ENCODE measurements around the gene NFKBIE. TPM values are rescaled to one million over a fixed set of nuclear protein-coding genes. Genes with fewer than 3 reads are reported as not detected.

NFKBIE gene
- total and polyA plus RNA-seq, 9 of the 15 experiments (the other 6 are each of a cell fraction or from before 2014, with no cell fraction given): 2.1 to 16.4 (median 11.7) TPM

GRCh38 chr6:44221291-44221960 is 43.9 kb downstream of the NFKBIE start (continued):
- TF ChIP-seq JUND (IDR thresholded peaks at IDR 0.05; ENCODE audit: borderline replicate concordance, low read depth, low read length): 0 out of 2 replicates have a peak, but pooled peaks have one; percentile 21
- peak; percentile 42; the same call in 1 of the 3 replicates for TF ChIP-seq JUND (tag; IDR thresholded peaks at IDR 0.05; ENCODE audit: borderline replicate concordance, low read depth, low read length)
- TF ChIP-seq ZC3H11A (IDR thresholded peaks at IDR 0.05; ENCODE audit: low read depth, low read length): 0 out of 2 replicates have a peak, but pooled peaks have one; percentile 11
- peak; percentile 25 for TF ChIP-seq ZFP36 (IDR thresholded peaks at IDR 0.05; ENCODE audit: low read depth, low read length, partially characterized antibody)
- peak; percentile 20; the same call in 1 of the 2 replicates for TF ChIP-seq CXXC5 (CRISPR knock-in tag; IDR thresholded peaks at IDR 0.05)
- TF ChIP-seq, protein P1, sequence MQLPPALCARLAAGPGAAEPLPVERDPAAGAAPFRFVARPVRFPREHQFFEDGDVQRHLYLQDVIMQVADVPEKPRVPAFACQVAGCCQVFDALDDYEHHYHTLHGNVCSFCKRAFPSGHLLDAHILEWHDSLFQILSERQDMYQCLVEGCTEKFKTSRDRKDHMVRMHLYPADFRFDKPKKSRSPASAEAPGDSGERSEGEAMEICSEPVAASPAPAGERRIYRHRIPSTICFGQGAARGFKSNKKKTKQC (CRISPR knock-in tag; IDR thresholded peaks at IDR 0.05): peak; percentile 78; the same call in 1 of the 2 replicates
- no peak for TF ChIP-seq RERE (CRISPR knock-in tag; IDR thresholded peaks at IDR 0.05; ENCODE audit: borderline replicate concordance)
- no peak for TF ChIP-seq ZZZ3 (IDR thresholded peaks at IDR 0.05)
- TF ChIP-seq SMC3 (conservative IDR thresholded peaks at IDR 0.05; ENCODE audit: insufficient read depth, low read depth, low read length): peak; percentile 60
- TF ChIP-seq, protein P2, sequence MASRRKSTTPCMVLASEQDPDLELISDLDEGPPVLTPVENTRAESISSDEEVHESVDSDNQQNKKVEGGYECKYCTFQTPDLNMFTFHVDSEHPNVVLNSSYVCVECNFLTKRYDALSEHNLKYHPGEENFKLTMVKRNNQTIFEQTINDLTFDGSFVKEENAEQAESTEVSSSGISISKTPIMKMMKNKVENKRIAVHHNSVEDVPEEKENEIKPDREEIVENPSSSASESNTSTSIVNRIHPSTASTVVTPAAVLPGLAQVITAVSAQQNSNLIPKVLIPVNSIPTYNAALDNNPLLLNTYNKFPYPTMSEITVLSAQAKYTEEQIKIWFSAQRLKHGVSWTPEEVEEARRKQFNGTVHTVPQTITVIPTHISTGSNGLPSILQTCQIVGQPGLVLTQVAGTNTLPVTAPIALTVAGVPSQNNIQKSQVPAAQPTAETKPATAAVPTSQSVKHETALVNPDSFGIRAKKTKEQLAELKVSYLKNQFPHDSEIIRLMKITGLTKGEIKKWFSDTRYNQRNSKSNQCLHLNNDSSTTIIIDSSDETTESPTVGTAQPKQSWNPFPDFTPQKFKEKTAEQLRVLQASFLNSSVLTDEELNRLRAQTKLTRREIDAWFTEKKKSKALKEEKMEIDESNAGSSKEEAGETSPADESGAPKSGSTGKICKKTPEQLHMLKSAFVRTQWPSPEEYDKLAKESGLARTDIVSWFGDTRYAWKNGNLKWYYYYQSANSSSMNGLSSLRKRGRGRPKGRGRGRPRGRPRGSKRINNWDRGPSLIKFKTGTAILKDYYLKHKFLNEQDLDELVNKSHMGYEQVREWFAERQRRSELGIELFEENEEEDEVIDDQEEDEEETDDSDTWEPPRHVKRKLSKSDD (conservative IDR thresholded peaks at IDR 0.05; ENCODE audit: low read length): 0 out of 2 replicates have a peak, but pooled peaks have one; percentile 19
- no peak for TF ChIP-seq NELFE (IDR thresholded peaks at IDR 0.05; ENCODE audit: insufficient read depth, insufficient read length)
- TF ChIP-seq, protein P3, sequence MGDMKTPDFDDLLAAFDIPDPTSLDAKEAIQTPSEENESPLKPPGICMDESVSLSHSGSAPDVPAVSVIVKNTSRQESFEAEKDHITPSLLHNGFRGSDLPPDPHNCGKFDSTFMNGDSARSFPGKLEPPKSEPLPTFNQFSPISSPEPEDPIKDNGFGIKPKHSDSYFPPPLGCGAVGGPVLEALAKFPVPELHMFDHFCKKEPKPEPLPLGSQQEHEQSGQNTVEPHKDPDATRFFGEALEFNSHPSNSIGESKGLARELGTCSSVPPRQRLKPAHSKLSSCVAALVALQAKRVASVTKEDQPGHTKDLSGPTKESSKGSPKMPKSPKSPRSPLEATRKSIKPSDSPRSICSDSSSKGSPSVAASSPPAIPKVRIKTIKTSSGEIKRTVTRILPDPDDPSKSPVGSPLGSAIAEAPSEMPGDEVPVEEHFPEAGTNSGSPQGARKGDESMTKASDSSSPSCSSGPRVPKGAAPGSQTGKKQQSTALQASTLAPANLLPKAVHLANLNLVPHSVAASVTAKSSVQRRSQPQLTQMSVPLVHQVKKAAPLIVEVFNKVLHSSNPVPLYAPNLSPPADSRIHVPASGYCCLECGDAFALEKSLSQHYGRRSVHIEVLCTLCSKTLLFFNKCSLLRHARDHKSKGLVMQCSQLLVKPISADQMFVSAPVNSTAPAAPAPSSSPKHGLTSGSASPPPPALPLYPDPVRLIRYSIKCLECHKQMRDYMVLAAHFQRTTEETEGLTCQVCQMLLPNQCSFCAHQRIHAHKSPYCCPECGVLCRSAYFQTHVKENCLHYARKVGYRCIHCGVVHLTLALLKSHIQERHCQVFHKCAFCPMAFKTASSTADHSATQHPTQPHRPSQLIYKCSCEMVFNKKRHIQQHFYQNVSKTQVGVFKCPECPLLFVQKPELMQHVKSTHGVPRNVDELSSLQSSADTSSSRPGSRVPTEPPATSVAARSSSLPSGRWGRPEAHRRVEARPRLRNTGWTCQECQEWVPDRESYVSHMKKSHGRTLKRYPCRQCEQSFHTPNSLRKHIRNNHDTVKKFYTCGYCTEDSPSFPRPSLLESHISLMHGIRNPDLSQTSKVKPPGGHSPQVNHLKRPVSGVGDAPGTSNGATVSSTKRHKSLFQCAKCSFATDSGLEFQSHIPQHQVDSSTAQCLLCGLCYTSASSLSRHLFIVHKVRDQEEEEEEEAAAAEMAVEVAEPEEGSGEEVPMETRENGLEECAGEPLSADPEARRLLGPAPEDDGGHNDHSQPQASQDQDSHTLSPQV (IDR thresholded peaks at IDR 0.05): 0 out of 2 replicates have a peak, but pooled peaks have one; percentile 21
- no peak for TF ChIP-seq BACH1 (tag; IDR thresholded peaks at IDR 0.05)
